ENCODE data around the gene RNF175. TPM values are rescaled to one million over a fixed set of nuclear protein-coding genes. Genes with fewer than 3 reads are reported as not detected.

RNF175 gene
- total RNA-seq, 2 donors from 2014 or later, result not detected

DNA sequence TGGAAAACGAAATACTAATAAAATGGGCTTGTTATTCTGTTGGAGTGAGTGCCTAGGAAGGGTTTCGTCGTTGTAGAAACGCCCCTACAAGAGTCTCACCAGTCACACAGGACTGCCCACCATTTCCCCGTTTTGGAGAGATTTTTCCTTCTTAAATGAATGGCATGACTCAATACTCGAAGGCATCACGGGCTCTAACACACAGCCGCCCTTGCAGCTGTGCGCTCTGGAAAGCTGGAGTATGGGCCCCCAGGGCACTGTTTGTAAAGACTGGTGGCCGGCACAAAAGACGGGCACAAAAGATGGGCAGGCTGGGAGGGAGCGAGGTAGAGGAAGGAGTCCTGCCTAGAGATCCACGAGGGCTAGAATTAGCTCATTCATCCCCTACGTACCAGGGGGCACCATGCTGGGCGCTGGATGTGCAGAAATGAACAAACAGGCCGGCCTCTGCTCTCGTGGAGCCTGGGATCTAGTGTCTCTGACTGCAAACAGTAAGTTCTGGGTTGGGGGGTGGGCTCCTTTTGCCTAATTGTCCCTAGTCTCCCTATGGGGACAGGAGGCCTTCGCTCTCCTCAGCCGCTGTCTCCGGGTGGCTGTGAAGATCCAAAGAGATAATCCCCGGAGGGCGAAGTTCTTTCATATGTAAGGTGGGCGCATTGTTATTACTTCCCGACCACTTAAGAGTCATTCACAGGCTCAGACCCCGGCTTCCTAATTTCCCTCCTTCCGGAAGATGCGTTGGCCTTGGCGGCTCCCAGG is 30.1 kb upstream of the RNF175 start:
- ATAC-seq (no peak), DNase-seq (no peak)
- Histone ChIP-seq H3K4me1 (peaks cover 40% of the 10 kb centered on the region), H3K4me3 (no peak overlapping the region), H3K27ac (no peak overlapping the region), H3K36me3 (replicated peaks in 1 of 2; ENCODE audit: insufficient read depth in 1 of 2, low read depth in 2 of 2) (no peaks in the 10 kb centered on the region), H3K27me3 (peaks cover 5 to 32% of the 10 kb centered on the region in 2 donors), H3K9me3 (no peaks in the 10 kb centered on the region)
- intact Hi-C loops (cut with DNase I), result loop anchor here (10.0 kb wide), 1 partner anchor 525 kb away; no protein-coding TSS in a partner anchor
- WGBS, 2 donors, result 38 to 61% methylated on average over 28 of the region's 28 CpGs
- no peak for TF ChIP-seq POLR2A (IDR thresholded peaks at IDR 0.05)
- TF ChIP-seq, protein P1, sequence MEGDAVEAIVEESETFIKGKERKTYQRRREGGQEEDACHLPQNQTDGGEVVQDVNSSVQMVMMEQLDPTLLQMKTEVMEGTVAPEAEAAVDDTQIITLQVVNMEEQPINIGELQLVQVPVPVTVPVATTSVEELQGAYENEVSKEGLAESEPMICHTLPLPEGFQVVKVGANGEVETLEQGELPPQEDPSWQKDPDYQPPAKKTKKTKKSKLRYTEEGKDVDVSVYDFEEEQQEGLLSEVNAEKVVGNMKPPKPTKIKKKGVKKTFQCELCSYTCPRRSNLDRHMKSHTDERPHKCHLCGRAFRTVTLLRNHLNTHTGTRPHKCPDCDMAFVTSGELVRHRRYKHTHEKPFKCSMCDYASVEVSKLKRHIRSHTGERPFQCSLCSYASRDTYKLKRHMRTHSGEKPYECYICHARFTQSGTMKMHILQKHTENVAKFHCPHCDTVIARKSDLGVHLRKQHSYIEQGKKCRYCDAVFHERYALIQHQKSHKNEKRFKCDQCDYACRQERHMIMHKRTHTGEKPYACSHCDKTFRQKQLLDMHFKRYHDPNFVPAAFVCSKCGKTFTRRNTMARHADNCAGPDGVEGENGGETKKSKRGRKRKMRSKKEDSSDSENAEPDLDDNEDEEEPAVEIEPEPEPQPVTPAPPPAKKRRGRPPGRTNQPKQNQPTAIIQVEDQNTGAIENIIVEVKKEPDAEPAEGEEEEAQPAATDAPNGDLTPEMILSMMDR (IDR thresholded peaks at IDR 0.05), result no peak

GRCh38 chr4:153788413-153789276 is 28.8 kb upstream of the RNF175 start, which contains the start of gene SFRP2:
Gene SFRP2, minus strand, starts transcription at chr4:153789083. Its CDS starts 248 bp downstream, at chr4:153788835.
- 2% methylated on average over 38 to 72 of the region's 72 CpGs for WGBS, 2 donors
- intact Hi-C loops (cut with DNase I), result loop anchor here (10.0 kb wide), 1 partner anchor 526 kb away; no protein-coding TSS in a partner anchor

DNA sequence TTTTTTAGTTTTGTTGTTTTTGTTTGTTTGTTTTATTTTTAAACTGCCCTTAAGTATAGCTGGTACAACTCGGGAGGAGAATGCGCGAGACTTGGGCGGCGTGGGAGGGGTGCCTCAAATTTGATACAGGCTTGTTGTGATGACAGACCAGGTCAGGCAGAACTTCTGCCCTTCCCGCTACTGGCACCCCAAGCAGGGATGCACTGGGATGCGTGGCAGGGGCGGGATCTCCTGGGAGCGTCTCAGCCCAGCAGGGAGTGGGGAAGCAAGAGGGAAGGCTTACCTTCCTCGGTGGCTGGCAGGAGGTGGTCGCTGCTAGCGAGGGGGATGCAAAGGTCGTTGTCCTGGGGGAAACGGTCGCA is 28.2 kb upstream of the RNF175 start:
- TF ChIP-seq POLR2A (IDR thresholded peaks at IDR 0.05), result no peak
- TF ChIP-seq, protein P1 (IDR thresholded peaks at IDR 0.05), result no peak
- Histone ChIP-seq H3K27ac (no peak overlapping the region), H3K9me3 (no peaks in the 10 kb centered on the region), H3K4me1 (peaks cover 40% of the 10 kb centered on the region), H3K4me3 (no peak overlapping the region), H3K27me3 (peaks cover 5 to 32% of the 10 kb centered on the region in 2 donors), H3K36me3 (replicated peaks in 1 of 2; ENCODE audit: insufficient read depth in 1 of 2, low read depth in 2 of 2) (no peaks in the 10 kb centered on the region)
- intact Hi-C loops (cut with DNase I), result loop anchor here (10.0 kb wide), 1 partner anchor 527 kb away; no protein-coding TSS in a partner anchor
- ATAC-seq, result no peak
- DNase-seq, result no peak
- 12 to 30% methylated on average over 14 to 15 of the region's 15 CpGs for WGBS, 2 donors

More at GRCh38 chr4:153788413-153789276, 28.8 kb upstream of the RNF175 start, which contains the start of gene SFRP2:
- Histone ChIP-seq H3K9me3 (no peaks in the 10 kb centered on the region), H3K27ac (no peak within 1 kb of the TSS), H3K4me3 (no peak within 1 kb of the TSS), H3K27me3 (peaks cover 5 to 32% of the 10 kb centered on the region in 2 donors), H3K4me1 (peaks cover 40% of the 10 kb centered on the region), H3K36me3 (replicated peaks in 1 of 2; ENCODE audit: insufficient read depth in 1 of 2, low read depth in 2 of 2) (no peaks in the 10 kb centered on the region)
- ATAC-seq (no peak), DNase-seq (peak in 3 of 4 donors; percentile 21 to 41 (median 29))
- TF ChIP-seq, protein P1 (IDR thresholded peaks at IDR 0.05), result no peak
- TF ChIP-seq POLR2A (IDR thresholded peaks at IDR 0.05), result peak in 1 of 3 donors; percentile 6

DNA sequence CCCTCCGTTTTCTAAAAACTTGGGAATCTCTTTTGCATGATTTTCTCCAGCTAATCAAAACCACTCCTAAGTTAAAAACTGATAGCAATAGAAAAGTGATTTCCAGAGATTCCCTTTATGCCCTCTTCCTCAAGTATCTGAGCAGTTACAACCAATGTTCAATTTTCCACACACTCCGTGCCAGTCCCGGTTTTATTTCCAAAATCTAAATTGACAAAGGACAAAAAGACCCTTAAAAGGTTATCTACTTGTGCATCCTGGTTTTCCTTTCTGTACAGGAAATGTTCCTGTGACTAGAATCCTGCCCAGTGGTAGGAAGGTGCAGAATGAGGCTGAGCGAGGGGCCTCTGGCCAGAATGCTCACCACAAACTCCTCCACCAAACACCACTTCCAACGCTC is 27.8 kb upstream of the RNF175 start:
- ATAC-seq (no peak), DNase-seq (no peak)
- intact Hi-C loops (cut with DNase I), result loop anchor here (10.0 kb wide), 1 partner anchor 527 kb away; no protein-coding TSS in a partner anchor
- WGBS, 2 donors, result 59 to 62% methylated on average over 5 of the region's 5 CpGs
- no peak overlapping the region for H3K4me3 ChIP-seq
- H3K9me3 ChIP-seq, result no peaks in the 10 kb centered on the region
- no peaks in the 10 kb centered on the region for H3K36me3 ChIP-seq (replicated peaks in 1 of 2; ENCODE audit: insufficient read depth in 1 of 2, low read depth in 2 of 2)
- H3K27me3 ChIP-seq, result peaks cover 5 to 32% of the 10 kb centered on the region in 2 donors
- H3K4me1 ChIP-seq, result peaks cover 39% of the 10 kb centered on the region
- TF ChIP-seq, protein P1 (IDR thresholded peaks at IDR 0.05), result no peak
- no peak for TF ChIP-seq POLR2A (IDR thresholded peaks at IDR 0.05)
- H3K27ac ChIP-seq, result no peak overlapping the region
